Skeletal muscle tissue (tissue), 5 donors: ENCODE measurements around the gene KHDRBS1. TPM values are rescaled to one million over a fixed set of nuclear protein-coding genes. Genes with fewer than 3 reads are reported as not detected.
"Not testable (repeated sequence)": the region's sequence is repeated elsewhere in the genome, so short reads cannot be mapped to it uniquely, and the experiment has no call there.

Experiments used
- H3K27ac ChIP-seq: one replicate; pipeline ENCODE4 v1.7.0; 2013; ENCODE audit warnings: mild to moderate bottlenecking, low read depth, low read length, inconsistent platforms
- H3K27me3 ChIP-seq, 3 donors: one replicate each; pipeline ENCODE4 v1.7.0; 2013; ENCODE audit warnings: low read length in 3 of 3; ENCODE audit not compliant: control insufficient read depth in 3 of 3, insufficient read depth in 3 of 3
- H3K36me3 ChIP-seq, 3 donors: one replicate each; pipeline ENCODE4 v1.7.0; 2013; ENCODE audit warnings: low read length in 3 of 3; ENCODE audit not compliant: control insufficient read depth in 3 of 3, insufficient read depth in 3 of 3
- H3K4me1 ChIP-seq, 3 donors: one replicate each; pipeline ENCODE4 v1.7.0; 2013; ENCODE audit warnings: low read length in 3 of 3, mild to moderate bottlenecking in 3 of 3; ENCODE audit not compliant: control insufficient read depth in 3 of 3, insufficient read depth in 3 of 3
- H3K4me3 ChIP-seq, 3 donors: one replicate each; pipeline ENCODE4 v1.7.0; 2013; ENCODE audit warnings: low read length in 3 of 3
- H3K9ac ChIP-seq, 3 donors: one replicate each; pipeline ENCODE4 v1.7.0; 2013; ENCODE audit warnings: low read length in 3 of 3, mild to moderate bottlenecking in 3 of 3, moderate library complexity in 2 of 3, low read depth in 1 of 3
- H3K9me3 ChIP-seq, 3 donors: one replicate each; pipeline ENCODE4 v1.7.0; 2013; ENCODE audit warnings: low read length in 3 of 3; ENCODE audit not compliant: control insufficient read depth in 3 of 3
- small RNA-seq: library from RNA; depleted of rRNA; stranded (forward); fragments of <200 nt; gene quantifications from one replicate; pipeline ENCODE3, GENCODE V24; 2014
- total RNA-seq: library from RNA; depleted of rRNA; stranded (reverse); fragments of >200 nt; gene quantifications from one replicate; pipeline ENCODE4 v1.2.3, GENCODE V29; 2014
- donor health status: Osteomylitis.

Gene KHDRBS1
- total RNA-seq, 1 donor from 2014 or later, result 48.5 TPM

DNA sequence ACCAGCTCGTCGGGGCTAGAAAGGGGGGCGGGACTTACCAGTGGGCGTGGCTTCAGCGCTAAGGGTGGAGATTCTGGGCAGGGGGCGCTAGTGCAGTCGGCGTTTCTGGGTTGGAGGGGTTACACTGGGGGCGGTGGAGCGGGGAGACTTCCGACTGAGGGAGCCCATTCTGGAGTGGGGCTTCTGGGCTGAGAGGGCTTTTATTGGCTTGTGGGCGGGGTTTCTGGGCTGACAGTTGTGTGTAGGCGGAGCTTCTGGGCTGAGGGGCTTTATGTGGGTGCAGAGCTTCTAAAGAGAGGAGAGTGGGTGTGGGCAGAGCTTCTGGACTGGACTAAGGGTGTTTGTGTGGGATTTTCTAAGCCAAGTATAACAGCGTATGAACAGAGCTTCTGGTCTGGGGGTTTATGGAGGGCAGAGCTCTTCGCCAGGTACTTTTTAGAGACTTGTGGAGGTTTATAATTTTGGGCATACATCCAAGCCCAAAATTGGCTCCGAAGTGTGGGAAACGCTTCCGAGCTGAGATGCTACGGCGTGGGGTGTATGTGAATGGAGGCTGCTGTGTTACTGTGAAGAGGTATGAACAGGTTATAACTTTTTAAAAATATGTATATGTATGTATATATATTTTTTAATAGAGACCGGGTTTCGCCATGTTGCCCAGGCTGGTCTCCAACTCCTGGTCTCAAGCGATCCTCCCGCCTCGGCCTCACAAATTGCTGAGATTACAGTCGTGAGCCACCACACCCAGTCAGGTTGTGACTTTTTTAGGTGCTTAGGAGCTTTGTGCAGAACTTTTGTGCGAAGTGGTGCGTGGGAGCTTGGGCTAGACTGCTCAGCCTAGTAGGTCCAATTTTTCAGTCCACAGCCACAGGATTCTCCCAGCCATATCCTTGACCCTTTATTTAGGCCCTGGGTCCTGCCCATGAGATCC is 59.9 kb downstream of the KHDRBS1 start:
- peak overlapping the region; percentile 65 to 89 (median 87) for H3K9ac ChIP-seq
- peak overlapping the region; percentile 90 for H3K27ac ChIP-seq
- H3K36me3 ChIP-seq, result peaks cover 23 to 26% (median 26%) of the 10 kb centered on the region in 3 donors
- H3K4me3 ChIP-seq, result peak overlapping the region; percentile 91 to 96 (median 93)
- H3K27me3 ChIP-seq, result no peaks in the 10 kb centered on the region
- H3K4me1 ChIP-seq, result peaks cover 13 to 22% (median 15%) of the 10 kb centered on the region in 3 donors
- no peaks in the 10 kb centered on the region for H3K9me3 ChIP-seq

DNA sequence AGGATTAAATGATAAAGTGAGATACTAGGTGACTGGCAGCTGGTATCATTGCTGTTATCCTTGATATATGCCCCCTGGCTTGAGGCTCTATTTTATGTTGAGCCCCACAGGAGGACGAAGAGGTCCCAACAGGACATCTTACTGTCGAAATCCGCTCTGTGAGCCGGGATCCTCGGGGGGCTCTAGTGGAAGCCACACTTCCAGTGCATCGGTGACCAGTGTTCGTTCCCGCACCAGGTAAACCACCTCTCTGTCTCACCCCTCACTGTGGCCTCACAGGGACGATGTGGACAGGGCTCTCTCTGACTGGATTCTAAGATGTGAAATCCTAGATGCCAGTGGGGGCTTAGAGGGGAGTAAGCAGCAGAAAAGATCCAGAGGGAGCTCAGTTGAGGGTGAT is 61.2 kb downstream of the KHDRBS1 start:
- no peak overlapping the region for H3K4me3 ChIP-seq
- H3K9ac ChIP-seq, result no peak overlapping the region
- H3K27ac ChIP-seq, result no peak overlapping the region
- H3K4me1 ChIP-seq, result peaks cover 13 to 22% (median 15%) of the 10 kb centered on the region in 3 donors
- no peaks in the 10 kb centered on the region for H3K27me3 ChIP-seq
- H3K36me3 ChIP-seq, result peaks cover 26% of the 10 kb centered on the region in 3 donors
- H3K9me3 ChIP-seq, result no peaks in the 10 kb centered on the region

DNA sequence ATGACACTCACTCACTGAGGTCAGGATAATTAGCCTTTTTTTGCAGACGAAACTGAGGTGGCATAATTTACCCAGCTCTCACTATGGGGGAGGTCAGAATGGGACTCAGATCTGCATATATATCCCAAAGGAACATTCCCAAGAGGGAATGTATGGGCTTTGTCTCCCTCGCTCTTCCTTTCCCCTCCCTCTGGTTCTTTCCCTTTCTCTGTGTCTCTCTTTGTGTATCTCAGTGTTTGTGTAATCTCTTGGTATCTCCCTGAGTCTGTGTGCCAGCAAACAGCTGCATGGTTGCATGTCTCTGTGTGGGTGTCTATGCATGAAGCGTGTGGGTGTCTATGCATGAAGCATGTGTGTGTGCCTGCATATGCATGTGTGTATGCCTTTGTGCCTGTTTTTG is 63.8 kb downstream of the KHDRBS1 start:
- Histone ChIP-seq H3K27me3 (no peaks in the 10 kb centered on the region), H3K4me3 (no peak overlapping the region), H3K9ac (no peak overlapping the region), H3K36me3 (peaks cover 26% of the 10 kb centered on the region in 3 donors), H3K9me3 (no peaks in the 10 kb centered on the region), H3K27ac (no peak overlapping the region), H3K4me1 (peaks cover 4 to 12% (median 7%) of the 10 kb centered on the region in 3 donors)

GRCh38 chr1:32082022-32082421 is 68.4 kb downstream of the KHDRBS1 start:
- no peaks in the 10 kb centered on the region for H3K9me3 ChIP-seq
- H3K4me1 ChIP-seq, result no peaks in the 10 kb centered on the region
- no peak overlapping the region for H3K9ac ChIP-seq
- H3K27ac ChIP-seq, result no peak overlapping the region
- H3K36me3 ChIP-seq, result peaks cover 14 to 34% (median 20%) of the 10 kb centered on the region in 3 donors
- no peaks in the 10 kb centered on the region for H3K27me3 ChIP-seq
- H3K4me3 ChIP-seq, result no peak overlapping the region

- H3K36me3 ChIP-seq, result peaks cover 0 to 32% (median 13%) of the 10 kb centered on the region in 3 donors
Measured at GRCh38 chr1:32086381-32086780, 72.7 kb downstream of the KHDRBS1 start.

GRCh38 chr1:32091176-32091575 is 77.5 kb downstream of the KHDRBS1 start:
- Histone ChIP-seq H3K27me3 (no peaks in the 10 kb centered on the region), H3K4me3 (no peak overlapping the region), H3K36me3 (peaks cover 20 to 49% (median 42%) of the 10 kb centered on the region in 3 donors), H3K27ac (no peak overlapping the region), H3K4me1 (no peaks in the 10 kb centered on the region), H3K9me3 (no peaks in the 10 kb centered on the region), H3K9ac (no peak overlapping the region)

More at GRCh38 chr1:32086381-32086780, 72.7 kb downstream of the KHDRBS1 start:
- H3K27me3 ChIP-seq, H3K9ac ChIP-seq, H3K4me3 ChIP-seq, H3K27ac ChIP-seq, H3K4me1 ChIP-seq, H3K9me3 ChIP-seq: not testable (repeated sequence)

- H3K36me3 ChIP-seq, result peaks cover 22 to 46% (median 40%) of the 10 kb centered on the region in 3 donors
- no peak overlapping the region for H3K4me3 ChIP-seq
- no peaks in the 10 kb centered on the region for H3K9me3 ChIP-seq
- no peak overlapping the region for H3K9ac ChIP-seq
- H3K4me1 ChIP-seq, result no peaks in the 10 kb centered on the region
- no peak overlapping the region for H3K27ac ChIP-seq
- no peaks in the 10 kb centered on the region for H3K27me3 ChIP-seq
Measured at GRCh38 chr1:32091591-32091990, 77.9 kb downstream of the KHDRBS1 start.

Small RNAs within 50 kb of the gene (small RNA-seq; reads per million reads assigned to genes)
- gene MIR5585 (not detected), gene RF00017 (not detected)

Other genes starting within 250 kb of the KHDRBS1 start
- gene ADGRB2, start 249.5 kb upstream of the KHDRBS1 start, total RNA-seq, result 6.3 TPM
- not detected for gene SPOCD1, start 197.8 kb upstream of the KHDRBS1 start, total RNA-seq
- 457 TPM for gene PTP4A2, start 75.5 kb upstream of the KHDRBS1 start, total RNA-seq
- gene TMEM39B, start 59.1 kb downstream of the KHDRBS1 start, total RNA-seq, result 3.7 TPM
- 17.7 TPM for gene KPNA6, start 94.2 kb downstream of the KHDRBS1 start, total RNA-seq
- 30.8 TPM for gene TXLNA, start 165.8 kb downstream of the KHDRBS1 start, total RNA-seq
- gene CCDC28B, start 186.7 kb downstream of the KHDRBS1 start, total RNA-seq, result 58.5 TPM
- 2.6 TPM for gene IQCC, start 191.8 kb downstream of the KHDRBS1 start, total RNA-seq
- gene DCDC2B, start 195.2 kb downstream of the KHDRBS1 start, total RNA-seq, result not detected
- 10.4 TPM for gene TMEM234, start 208.5 kb downstream of the KHDRBS1 start, total RNA-seq
- gene EIF3I, start 208.5 kb downstream of the KHDRBS1 start, total RNA-seq, result 171 TPM
- 1.6 TPM for gene FAM167B, start 233.4 kb downstream of the KHDRBS1 start, total RNA-seq
- gene LCK, start 237.4 kb downstream of the KHDRBS1 start, total RNA-seq, result 2.1 TPM